SU-DHL-6 (cell line): ENCODE measurements around the gene CLDN1.

Experiments
- CTCF ChIP-seq: fragments of 200-600 bp; sonication (generic); IDR thresholded peaks from one replicate; pipeline ENCODE4 v1.5.1; 2017; ENCODE audit warnings: antibody characterized with exemption, mild to moderate bottlenecking, low read length, moderate library complexity; ENCODE audit not compliant: insufficient read depth, poor library complexity, severe bottlenecking
- EZH2phosphoT487 ChIP-seq: fragments of 200-600 bp; sonication (generic), shearing (Covaris generic); conservative IDR thresholded peaks from 2 replicates; pipeline ENCODE4 v1.6.1; 2018; ENCODE audit warnings: mild to moderate bottlenecking, antibody characterized with exemption, low read length, moderate library complexity, mixed read lengths

GRCh38 chr3:190302212-190302867 is 19.9 kb downstream of the CLDN1 start:
- TF ChIP-seq CTCF (no peak), EZH2phosphoT487 (no peak)
